ENCODE measurements around the gene NDUFB10. TPM values are rescaled to one million over a fixed set of nuclear protein-coding genes. Genes with fewer than 3 reads are reported as not detected.
A peak's percentile ranks its signal among the peaks of the same experiment; 100 is the strongest.

Gene NDUFB10
- total and polyA plus RNA-seq, 7 experiments from 2014 or later, result 40.0 to 180 (median 72.9) TPM

DNA sequence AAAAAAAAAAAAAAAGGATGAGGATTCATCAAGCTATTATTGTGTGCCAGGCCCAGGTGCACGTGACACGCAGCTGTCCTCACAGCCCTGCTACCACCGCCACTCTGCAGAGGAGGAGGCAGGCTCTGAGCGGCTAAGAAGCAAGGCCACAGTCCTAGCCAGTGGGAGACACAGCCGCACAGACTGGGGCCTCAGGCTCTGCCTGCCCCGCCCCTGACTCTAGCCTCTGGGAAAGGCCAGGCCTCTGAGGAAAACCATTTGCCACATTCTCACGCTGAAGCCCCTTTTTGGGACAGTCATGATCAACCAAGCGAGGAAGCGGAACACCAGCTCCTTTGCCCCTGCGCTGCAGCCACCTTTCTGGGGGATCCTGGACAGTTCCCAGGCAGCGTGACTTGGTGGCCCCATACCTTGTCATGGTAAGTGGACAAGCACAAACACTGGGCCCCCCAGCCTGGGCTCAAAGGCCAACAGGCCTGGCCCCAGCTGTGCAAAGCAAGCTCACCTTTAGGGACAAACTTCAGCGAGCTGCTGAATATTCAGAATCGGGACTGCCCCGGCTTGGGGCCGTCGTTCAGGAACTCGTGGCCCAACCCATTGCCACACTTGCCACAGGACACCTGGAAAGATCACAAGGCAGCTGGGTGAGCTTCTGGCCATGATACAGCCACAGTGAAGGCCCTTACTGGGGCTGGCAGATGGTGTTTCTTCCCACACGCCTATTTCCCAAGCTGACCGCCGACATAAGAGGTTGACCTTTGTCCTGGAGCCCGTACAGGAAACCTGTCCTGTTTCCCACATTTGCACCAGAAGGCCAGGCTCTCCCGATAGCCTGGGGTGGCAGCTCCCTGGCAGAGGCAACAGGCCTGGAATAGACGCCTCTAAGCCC is 18.8 kb upstream of the NDUFB10 start:
- no peak overlapping the region for H3K27ac ChIP-seq (ENCODE audit: low read depth, low read length)
- no peaks in the 10 kb centered on the region for H3K9me3 Mint-ChIP-seq

DNA sequence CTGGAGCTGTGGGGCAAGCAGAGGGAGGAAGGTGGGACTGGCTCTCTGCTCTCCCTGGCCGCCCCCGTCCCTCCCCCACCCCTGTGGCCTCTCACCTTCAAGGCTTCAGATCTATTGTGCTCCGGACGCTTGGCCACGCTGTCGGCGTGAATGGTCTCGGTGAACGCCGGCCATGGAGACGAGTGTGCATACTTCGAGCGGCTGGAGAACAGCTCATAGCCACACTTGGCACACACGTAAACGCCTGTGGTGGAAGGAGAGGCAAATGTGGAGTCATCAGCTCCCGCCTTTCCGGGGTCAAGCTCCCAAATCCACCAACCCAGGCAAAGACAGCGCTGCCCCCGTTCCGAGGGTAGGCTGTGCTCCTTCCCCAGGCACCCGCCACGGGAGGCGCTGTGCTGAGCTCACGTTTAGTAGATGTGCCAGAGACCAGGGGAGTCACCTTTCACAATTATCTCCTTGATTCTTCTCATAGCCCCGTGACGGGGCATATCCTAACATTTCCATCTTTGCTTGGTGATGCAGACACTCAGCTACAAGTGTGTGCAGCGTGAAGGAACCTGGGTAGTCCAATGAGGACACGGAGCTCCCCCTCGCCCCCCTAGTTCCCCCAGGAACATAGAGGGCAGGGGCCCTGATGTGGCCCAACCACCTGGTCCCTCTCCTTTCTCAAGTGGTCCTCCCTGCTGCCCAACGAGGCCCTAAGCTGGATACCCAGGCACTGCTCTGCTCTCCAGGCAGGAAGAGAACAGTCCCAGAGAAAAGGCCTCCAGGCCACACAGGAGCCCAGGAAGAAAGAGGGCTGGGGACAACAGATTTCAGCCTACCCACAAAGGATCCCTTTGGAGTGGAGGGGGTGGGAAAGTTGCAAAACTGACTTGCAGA is 17.9 kb upstream of the NDUFB10 start:
- intact Hi-C loops (cut with micrococcal nuclease), result loop anchor here (2.0 to 10.0 kb wide), 6 partner anchors 159 to 634 kb away; partner anchors contain the start of genes CRAMP1 (in 1 of the 2), IFT140 (in 1 of the 2), MAPK8IP3 (in 1 of the 2) and NUBP2 (in 1 of the 2)
- peak overlapping the region in 2 of 9 donors; percentile 5 to 63 for H3K27ac Mint-ChIP-seq
- no peaks in the 10 kb centered on the region for H3K9me3 Mint-ChIP-seq
- POLR2A ChIA-PET, result interaction anchor here (1.0 to 5.0 kb wide), 3 partner anchors 12 to 159 kb away, joined by 3 to 52 read pairs (median 6); partner anchors contain the start of genes NUBP2, RPS2 and SPSB3
- ATAC-seq (no peak), DNase-seq (no peak)
- H3K36me3 Mint-ChIP-seq, result peaks cover 0 to 5% (median 0%) of the 10 kb centered on the region in 5 donors
- peaks cover 6 to 7% of the 10 kb centered on the region in 2 donors for H3K4me1 ChIP-seq (ENCODE audit: control insufficient read depth in 2 of 2, insufficient read depth in 2 of 2, low read length in 2 of 2)
- no peaks in the 10 kb centered on the region for H3K27me3 Mint-ChIP-seq
- peaks cover 0 to 28% (median 4%) of the 10 kb centered on the region in 3 experiments for H3K36me3 ChIP-seq (ENCODE audit: control insufficient read depth in 2 of 3, insufficient read depth in 3 of 3, low read length in 3 of 3)
- no peaks in the 10 kb centered on the region for H3K9me3 ChIP-seq (ENCODE audit: control insufficient read depth in 2 of 3, low read length in 3 of 3)
- H3K4me1 Mint-ChIP-seq, result peaks cover 4 to 24% (median 11%) of the 10 kb centered on the region in 7 donors
- peak overlapping the region; percentile 74 to 90 (median 87) for H3K4me3 Mint-ChIP-seq
- CTCF ChIA-PET, result interaction anchor here (0.5 to 1.3 kb wide), 2 partner anchors 12 to 236 kb away, joined by 4 to 7 read pairs; no protein-coding TSS in a partner anchor
- H3K4me3 ChIP-seq (ENCODE audit: low read length), result no peak overlapping the region
- H3K27me3 ChIP-seq (ENCODE audit: control insufficient read depth in 2 of 2, insufficient read depth in 2 of 2, low read length in 2 of 2), result no peaks in the 10 kb centered on the region
- no peak overlapping the region for H3K27ac ChIP-seq (ENCODE audit: low read depth, low read length)

More for the DNA sequence above, 18.8 kb upstream of the NDUFB10 start:
- intact Hi-C loops (cut with micrococcal nuclease), result loop anchor here in 1 of 2 donors (5.0 to 10.0 kb wide), 5 partner anchors 236 to 633 kb away; partner anchors contain the start of genes CRAMP1, IFT140, MAPK8IP3 and TELO2
- Histone ChIP-seq H3K4me3 (ENCODE audit: low read length) (no peak overlapping the region), H3K36me3 (ENCODE audit: control insufficient read depth in 2 of 3, insufficient read depth in 3 of 3, low read length in 3 of 3) (peaks cover 0 to 28% (median 4%) of the 10 kb centered on the region in 3 experiments), H3K27me3 (ENCODE audit: control insufficient read depth in 2 of 2, insufficient read depth in 2 of 2, low read length in 2 of 2) (no peaks in the 10 kb centered on the region), H3K4me1 (ENCODE audit: control insufficient read depth in 2 of 2, insufficient read depth in 2 of 2, low read length in 2 of 2) (peaks cover 6 to 7% of the 10 kb centered on the region in 2 donors), H3K9me3 (ENCODE audit: control insufficient read depth in 2 of 3, low read length in 3 of 3) (no peaks in the 10 kb centered on the region)
- CTCF ChIA-PET, result interaction anchor here (0.5 to 1.3 kb wide), 3 partner anchors 11 to 235 kb away, joined by 3 to 7 read pairs (median 4); no protein-coding TSS in a partner anchor
- peaks cover 0 to 5% (median 0%) of the 10 kb centered on the region in 5 donors for H3K36me3 Mint-ChIP-seq
- H3K4me1 Mint-ChIP-seq, result peaks cover 4 to 24% (median 11%) of the 10 kb centered on the region in 7 donors
- H3K27me3 Mint-ChIP-seq, result no peaks in the 10 kb centered on the region
- DNase-seq, result no peak
- H3K27ac Mint-ChIP-seq, result no peak overlapping the region
- POLR2A ChIA-PET, result interaction anchor here (2.3 to 5.0 kb wide), 2 partner anchors 24 to 158 kb away, joined by 6 to 52 read pairs; partner anchors contain the start of genes NUBP2, RPS2 and SPSB3
- no peak for ATAC-seq
- H3K4me3 Mint-ChIP-seq, result peak overlapping the region in 3 of 10 donors; percentile 13 to 45 (median 16)

DNA sequence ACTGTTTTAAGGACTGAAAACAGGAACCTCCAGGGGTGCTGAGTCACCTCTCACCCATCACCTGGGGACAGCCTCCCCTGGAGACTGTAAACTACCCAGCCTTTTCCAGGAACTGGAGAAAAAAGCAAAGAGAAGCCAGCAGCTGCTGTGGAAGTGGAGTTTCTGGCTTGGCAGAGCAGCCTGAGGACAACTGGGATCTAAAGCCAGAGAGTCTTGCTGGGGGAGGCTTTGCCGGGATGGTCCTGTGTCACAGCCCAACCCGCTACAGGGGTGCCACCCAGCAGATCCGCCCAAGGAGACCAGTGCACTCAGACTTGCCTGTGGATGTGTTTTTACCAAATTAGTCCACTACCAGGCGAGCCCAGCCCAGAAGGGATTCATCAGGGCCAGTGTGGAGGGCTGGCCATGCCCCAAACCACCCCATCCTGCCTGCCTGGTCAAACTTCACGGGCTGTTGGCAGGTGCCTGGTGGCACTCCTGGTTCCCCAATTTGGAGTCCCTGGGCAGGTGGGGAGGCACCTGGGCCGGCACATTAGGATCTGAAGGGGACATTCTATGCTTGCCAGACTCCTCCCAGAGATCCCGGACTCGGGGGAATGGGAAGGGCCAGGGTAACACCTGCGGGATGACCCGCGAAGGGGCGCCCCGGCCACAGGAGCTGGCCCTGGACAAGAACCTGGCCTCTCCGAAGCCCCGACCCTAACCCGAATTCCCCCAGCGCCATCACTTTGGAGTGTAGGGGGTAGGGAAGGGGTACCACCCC is 17.1 kb upstream of the NDUFB10 start:
- H3K4me1 Mint-ChIP-seq, result peaks cover 4 to 24% (median 11%) of the 10 kb centered on the region in 7 donors
- Histone ChIP-seq H3K27me3 (ENCODE audit: control insufficient read depth in 2 of 2, insufficient read depth in 2 of 2, low read length in 2 of 2) (no peaks in the 10 kb centered on the region), H3K4me3 (ENCODE audit: low read length) (peak overlapping the region; percentile 90), H3K4me1 (ENCODE audit: control insufficient read depth in 2 of 2, insufficient read depth in 2 of 2, low read length in 2 of 2) (peaks cover 6 to 7% of the 10 kb centered on the region in 2 donors), H3K27ac (ENCODE audit: low read depth, low read length) (peak overlapping the region; percentile 73), H3K36me3 (ENCODE audit: control insufficient read depth in 2 of 3, insufficient read depth in 3 of 3, low read length in 3 of 3) (peaks cover 0 to 28% (median 4%) of the 10 kb centered on the region in 3 experiments), H3K9me3 (ENCODE audit: control insufficient read depth in 2 of 3, low read length in 3 of 3) (no peaks in the 10 kb centered on the region)
- DNase-seq (no peak), ATAC-seq (no peak)
- peak overlapping the region; percentile 74 to 90 (median 87) for H3K4me3 Mint-ChIP-seq
- intact Hi-C loops (cut with micrococcal nuclease), result loop anchor here (2.0 to 10.0 kb wide), 6 partner anchors 159 to 635 kb away; partner anchors contain the start of genes CRAMP1 (in 1 of the 2), IFT140 (in 1 of the 2), MAPK8IP3 (in 1 of the 2) and NUBP2 (in 1 of the 2)
- peaks cover 0 to 5% (median 0%) of the 10 kb centered on the region in 5 donors for H3K36me3 Mint-ChIP-seq
- no peaks in the 10 kb centered on the region for H3K27me3 Mint-ChIP-seq
- no peaks in the 10 kb centered on the region for H3K9me3 Mint-ChIP-seq
- POLR2A ChIA-PET, result interaction anchor here (1.0 to 5.0 kb wide), 5 partner anchors 12 to 160 kb away, joined by 3 to 52 read pairs (median 4); partner anchors contain the start of genes NUBP2, RPL3L, RPS2 and SPSB3
- H3K27ac Mint-ChIP-seq, result peak overlapping the region in 2 of 9 donors; percentile 63 to 87
- CTCF ChIA-PET, result interaction anchor here (0.6 to 1.3 kb wide), 3 partner anchors 12 to 14 kb away, joined by 3 to 4 read pairs (median 3); no protein-coding TSS in a partner anchor

DNA sequence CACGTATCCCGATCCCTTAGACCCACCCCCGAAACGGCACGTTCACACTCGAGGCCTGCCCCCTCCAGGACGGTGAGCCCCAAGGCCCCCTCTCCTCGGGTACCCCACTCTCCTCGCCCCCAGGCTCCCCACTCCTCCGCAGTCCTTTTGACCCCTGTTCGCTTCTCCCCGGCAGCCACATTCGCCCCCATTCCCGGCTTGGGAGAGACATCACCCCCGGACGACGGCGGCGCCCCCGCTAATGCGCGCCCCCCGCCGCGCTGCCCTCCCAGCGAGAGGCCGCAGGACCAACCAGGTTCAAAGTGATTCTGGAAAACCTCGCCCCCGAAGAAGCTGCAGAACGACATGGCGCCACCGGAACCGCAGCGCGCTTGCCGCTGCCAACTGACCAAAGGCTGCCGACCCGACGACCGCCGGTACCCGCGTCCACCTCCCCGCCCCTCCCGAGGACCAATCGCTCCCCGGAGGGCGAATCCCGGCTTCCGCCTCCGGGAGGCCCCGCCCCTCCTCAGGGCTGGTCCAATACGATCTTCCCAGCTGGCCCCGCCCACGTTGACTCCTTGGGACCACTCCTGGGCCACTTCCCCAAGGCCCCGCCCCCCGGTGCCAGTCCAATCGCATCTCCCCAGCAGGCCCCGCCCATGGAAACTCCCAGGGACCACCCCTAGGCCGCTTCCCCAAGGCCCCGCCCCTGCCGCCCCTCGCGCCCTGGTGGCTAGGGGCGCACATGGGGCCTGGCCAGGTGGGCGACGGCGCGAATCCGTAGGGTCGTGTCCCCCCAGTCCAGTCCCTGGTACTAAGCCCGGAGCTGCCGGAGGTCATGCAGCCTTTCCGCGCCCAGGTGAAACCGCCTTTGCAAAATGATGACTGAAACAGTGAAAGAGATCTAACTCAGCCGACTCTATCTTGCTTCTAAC is 16.3 kb upstream of the NDUFB10 start, which contains the start of gene MSRB1:
TSS of gene MSRB1 (minus strand) at position 390 of the 917 bp plus-strand sequence. CDS start at position 347, 43 bp downstream.
- H3K36me3 Mint-ChIP-seq, result peaks cover 0 to 4% (median 0%) of the 10 kb centered on the region in 5 donors
- peak within 1 kb of the TSS; percentile 41 to 90 (median 65) for H3K27ac Mint-ChIP-seq
- H3K4me3 Mint-ChIP-seq, result peak within 1 kb of the TSS; percentile 74 to 90 (median 87)
- CTCF ChIA-PET, result interaction anchor here (0.6 to 1.3 kb wide), 3 partner anchors 13 to 23 kb away, joined by 3 to 4 read pairs (median 3); partner anchors contain the start of gene RNF151
- intact Hi-C loops (cut with micrococcal nuclease), result loop anchor here (1.0 to 10.0 kb wide), 12 partner anchors 14 to 636 kb away; partner anchors contain the start of genes NDUFB10 (in 2 of the 2), ATP6V0C (in 1 of the 2), CRAMP1 (in 1 of the 2) and IFT140 (in 1 of the 2)
- POLR2A ChIA-PET, result interaction anchor here (0.6 to 5.0 kb wide), 13 partner anchors 11 to 524 kb away, joined by 3 to 52 read pairs (median 4); partner anchors contain the start of genes NDUFB10, NUBP2, RPL3L and RPS2
- DNase-seq, result peak; percentile 97 to 100 (median 98)
- peaks cover 0 to 24% (median 4%) of the 10 kb centered on the region in 3 experiments for H3K36me3 ChIP-seq (ENCODE audit: control insufficient read depth in 2 of 3, insufficient read depth in 3 of 3, low read length in 3 of 3)
- no peaks in the 10 kb centered on the region for H3K27me3 ChIP-seq (ENCODE audit: control insufficient read depth in 2 of 2, insufficient read depth in 2 of 2, low read length in 2 of 2)
- H3K27me3 Mint-ChIP-seq, result no peaks in the 10 kb centered on the region
- H3K4me3 ChIP-seq (ENCODE audit: low read length), result peak within 1 kb of the TSS; percentile 90
- H3K9me3 ChIP-seq (ENCODE audit: control insufficient read depth in 2 of 3, low read length in 3 of 3), result no peaks in the 10 kb centered on the region
- peaks cover 6 to 7% of the 10 kb centered on the region in 2 donors for H3K4me1 ChIP-seq (ENCODE audit: control insufficient read depth in 2 of 2, insufficient read depth in 2 of 2, low read length in 2 of 2)
- peak within 1 kb of the TSS; percentile 76 for H3K27ac ChIP-seq (ENCODE audit: low read depth, low read length)
- peak; percentile 100 for ATAC-seq
- H3K9me3 Mint-ChIP-seq, result no peaks in the 10 kb centered on the region
- peaks cover 4 to 24% (median 11%) of the 10 kb centered on the region in 7 donors for H3K4me1 Mint-ChIP-seq

Data from naive thymus-derived CD4-positive, alpha-beta T cell (primary cell).